WERI-Rb-1 (cell line): ENCODE data around the gene FGFR3.

Experiments
- DNase-seq: peaks from one replicate; pipeline ENCODE4 v3.0.0-alpha.2; 2020
- H3K27ac ChIP-seq: fragments of 250-450 bp; sonication (Bioruptor Pico); 2 replicates; pipeline ENCODE4 v1.5.1; 2020; ENCODE audit warnings: mild to moderate bottlenecking, moderate library complexity
- H3K27me3 ChIP-seq: fragments of 250-450 bp; sonication (Bioruptor Pico); 2 replicates; pipeline ENCODE4 v1.5.1; 2021; ENCODE audit warnings: mild to moderate bottlenecking, low read depth, moderate library complexity; ENCODE audit not compliant: insufficient read depth, severe bottlenecking
- H3K36me3 ChIP-seq: fragments of 250-450 bp; sonication (Bioruptor Pico); 2 replicates; pipeline ENCODE4 v1.5.1; 2020; ENCODE audit warnings: mild to moderate bottlenecking, moderate library complexity
- H3K4me3 ChIP-seq: 2 replicates; pipeline ENCODE4 v1.5.1; 2011; ENCODE audit warnings: low read depth, mild to moderate bottlenecking, control low read depth, low read length
- H3K9me3 ChIP-seq: fragments of 250-450 bp; sonication (Bioruptor Pico); 2 replicates; pipeline ENCODE4 v1.5.1; 2021; ENCODE audit warnings: mild to moderate bottlenecking, moderate library complexity; ENCODE audit not compliant: severe bottlenecking
- TF ChIP-seq, protein P1 (sequence below): IDR thresholded peaks from 2 replicates; pipeline ENCODE4 v1.5.1; 2011; ENCODE audit warnings: low read depth, mild to moderate bottlenecking, control low read depth, inconsistent platforms, low read length

FGFR3 gene

GRCh38 chr4:1772853-1773538, 20.1 kb upstream of the FGFR3 start:
- TF ChIP-seq, protein P1, sequence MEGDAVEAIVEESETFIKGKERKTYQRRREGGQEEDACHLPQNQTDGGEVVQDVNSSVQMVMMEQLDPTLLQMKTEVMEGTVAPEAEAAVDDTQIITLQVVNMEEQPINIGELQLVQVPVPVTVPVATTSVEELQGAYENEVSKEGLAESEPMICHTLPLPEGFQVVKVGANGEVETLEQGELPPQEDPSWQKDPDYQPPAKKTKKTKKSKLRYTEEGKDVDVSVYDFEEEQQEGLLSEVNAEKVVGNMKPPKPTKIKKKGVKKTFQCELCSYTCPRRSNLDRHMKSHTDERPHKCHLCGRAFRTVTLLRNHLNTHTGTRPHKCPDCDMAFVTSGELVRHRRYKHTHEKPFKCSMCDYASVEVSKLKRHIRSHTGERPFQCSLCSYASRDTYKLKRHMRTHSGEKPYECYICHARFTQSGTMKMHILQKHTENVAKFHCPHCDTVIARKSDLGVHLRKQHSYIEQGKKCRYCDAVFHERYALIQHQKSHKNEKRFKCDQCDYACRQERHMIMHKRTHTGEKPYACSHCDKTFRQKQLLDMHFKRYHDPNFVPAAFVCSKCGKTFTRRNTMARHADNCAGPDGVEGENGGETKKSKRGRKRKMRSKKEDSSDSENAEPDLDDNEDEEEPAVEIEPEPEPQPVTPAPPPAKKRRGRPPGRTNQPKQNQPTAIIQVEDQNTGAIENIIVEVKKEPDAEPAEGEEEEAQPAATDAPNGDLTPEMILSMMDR = no peak
- peak overlapping the region; percentile 38 for H3K27ac ChIP-seq
- DNase-seq = peak; percentile 79
- peak overlapping the region; percentile 31 for H3K4me3 ChIP-seq
- no peaks in the 10 kb centered on the region for H3K27me3 ChIP-seq
- no peaks in the 10 kb centered on the region for H3K36me3 ChIP-seq
- H3K9me3 ChIP-seq = no peaks in the 10 kb centered on the region

GRCh38 chr4:1773754-1774153, 19.3 kb upstream of the FGFR3 start:
- no peak for DNase-seq
- no peaks in the 10 kb centered on the region for H3K9me3 ChIP-seq
- TF ChIP-seq, protein P1 = no peak
- no peaks in the 10 kb centered on the region for H3K36me3 ChIP-seq
- no peak overlapping the region for H3K4me3 ChIP-seq
- H3K27me3 ChIP-seq = no peaks in the 10 kb centered on the region
- H3K27ac ChIP-seq = no peak overlapping the region

DNA sequence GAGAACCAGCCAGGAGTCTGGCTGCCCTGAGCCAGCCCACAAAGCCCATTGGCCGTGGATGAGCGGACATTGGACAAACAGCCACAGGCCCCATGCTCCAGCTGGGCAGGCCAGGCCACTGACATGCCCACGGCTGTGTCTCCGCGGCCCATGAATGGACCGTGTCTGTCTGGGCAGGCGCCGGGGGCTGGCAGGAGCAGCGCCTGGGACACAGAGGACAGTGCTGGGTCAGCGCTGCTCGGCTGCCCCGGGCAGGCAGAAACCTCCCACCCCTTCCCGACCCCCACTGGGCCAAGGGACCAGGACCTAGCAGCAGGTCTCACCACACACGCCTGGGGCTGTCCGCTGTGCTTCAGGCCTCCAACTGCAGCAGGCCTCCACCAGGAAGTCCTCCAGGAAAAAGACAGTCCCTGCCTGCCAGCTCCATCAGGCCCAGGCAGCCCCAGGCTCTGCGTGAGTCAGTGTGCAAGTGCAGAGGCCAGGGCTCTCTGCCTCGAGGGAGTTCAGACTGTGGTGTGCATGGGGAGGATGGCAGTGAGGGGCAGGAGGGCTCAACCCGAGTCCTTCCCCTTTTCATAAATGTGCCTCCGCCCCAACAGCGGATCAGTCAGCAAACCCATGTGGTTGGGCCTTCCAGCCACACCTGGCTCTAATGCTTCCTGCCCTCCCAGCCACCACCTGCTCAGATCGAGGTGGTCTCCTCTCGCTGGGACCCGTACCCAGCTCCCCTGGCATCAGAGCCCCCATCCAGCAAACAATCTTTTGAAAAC, 17.2 kb upstream of the FGFR3 start:
- TF ChIP-seq, protein P1 = no peak
- no peak for DNase-seq

DNA sequence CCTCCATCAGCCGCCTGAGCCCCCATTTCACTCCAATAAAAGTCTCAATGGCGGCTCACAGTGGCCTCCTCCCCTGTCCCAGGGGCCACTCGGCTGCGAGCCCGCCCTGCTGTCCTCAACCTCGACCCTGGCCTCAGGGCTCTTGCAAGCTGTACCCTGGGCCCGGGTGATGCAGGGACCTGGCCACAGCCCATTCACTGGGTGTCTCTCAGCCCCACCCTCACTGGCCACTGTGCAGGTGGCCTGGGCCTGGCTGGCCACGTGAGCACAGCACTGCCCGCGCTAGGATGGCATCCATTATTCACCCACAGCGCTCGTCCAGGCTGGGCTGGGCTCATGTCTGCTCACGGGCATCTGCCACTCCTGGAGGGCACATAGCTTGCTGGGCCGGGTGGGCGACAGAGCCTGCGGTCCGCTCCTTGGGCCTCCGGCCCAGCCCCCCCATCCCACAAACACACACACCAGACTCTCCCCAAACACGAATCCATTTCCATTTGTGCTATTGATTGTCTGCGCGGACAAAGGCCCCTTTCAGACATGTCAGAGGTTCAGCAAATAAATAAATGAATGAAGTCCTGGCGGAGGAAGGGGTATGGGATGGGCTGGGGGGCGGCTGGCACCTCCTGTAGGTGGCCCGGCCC, 16.5 kb upstream of the FGFR3 start:
- H3K9me3 ChIP-seq = no peaks in the 10 kb centered on the region
- H3K4me3 ChIP-seq = no peak overlapping the region
- H3K36me3 ChIP-seq = no peaks in the 10 kb centered on the region
- no peak for DNase-seq
- H3K27me3 ChIP-seq = no peaks in the 10 kb centered on the region
- TF ChIP-seq, protein P1 = no peak
- H3K27ac ChIP-seq = no peak overlapping the region; the same call in 1 of the 2 replicates

More for the DNA sequence above, 17.2 kb upstream of the FGFR3 start:
- Histone ChIP-seq H3K9me3 (no peaks in the 10 kb centered on the region), H3K36me3 (no peaks in the 10 kb centered on the region), H3K4me3 (no peak overlapping the region), H3K27ac (no peak overlapping the region), H3K27me3 (no peaks in the 10 kb centered on the region)

DNA sequence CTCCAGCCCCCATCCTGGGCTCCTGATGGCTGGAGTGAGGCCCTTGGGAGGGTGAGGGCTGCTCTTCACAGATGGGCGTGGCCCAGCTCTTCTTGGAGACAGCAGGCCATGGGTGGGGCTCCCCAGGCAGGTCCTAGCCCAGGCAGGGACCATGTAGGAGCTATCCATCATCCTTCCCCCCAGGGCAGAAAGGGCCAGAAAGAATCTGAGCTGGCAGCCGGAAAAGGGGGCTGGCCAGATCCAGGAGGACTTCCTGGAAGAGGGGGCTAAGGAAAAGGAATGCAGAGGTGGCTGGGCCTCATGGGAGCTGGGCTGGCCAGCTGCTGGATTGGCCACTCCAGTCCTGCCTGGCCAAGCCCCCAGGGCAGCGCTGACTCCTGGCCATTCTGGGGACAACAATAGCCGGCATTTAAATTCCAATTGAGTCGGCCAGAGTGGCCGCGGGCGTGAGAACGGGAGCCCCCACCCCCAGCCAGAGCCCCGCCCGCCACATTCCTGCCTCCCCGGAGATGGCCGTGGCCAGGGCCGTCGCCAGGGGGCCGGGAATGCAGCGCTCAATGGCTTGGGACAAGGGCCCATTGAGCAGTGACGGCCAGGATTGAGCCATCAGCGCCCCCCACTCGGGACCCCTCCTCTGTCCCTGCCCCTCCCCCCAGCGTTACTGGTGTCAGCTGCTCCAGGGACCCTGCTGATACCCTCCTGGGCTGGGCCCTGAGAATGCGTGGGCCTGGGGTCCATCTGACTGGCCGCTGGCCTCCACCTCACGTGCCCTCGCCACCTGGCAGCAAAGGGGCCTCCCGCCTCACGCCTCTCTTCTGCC, 15.1 kb upstream of the FGFR3 start:
- no peak overlapping the region for H3K27ac ChIP-seq
- TF ChIP-seq, protein P1 = no peak
- DNase-seq = no peak

More for the DNA sequence above, 15.1 kb upstream of the FGFR3 start:
- H3K9me3 ChIP-seq = no peaks in the 10 kb centered on the region
- no peak overlapping the region for H3K4me3 ChIP-seq
- no peaks in the 10 kb centered on the region for H3K27me3 ChIP-seq
- no peaks in the 10 kb centered on the region for H3K36me3 ChIP-seq
